Activated naive CD4-positive, alpha-beta T cell treated with anti-CD3 and anti-CD28 coated beads, Interleukin-2, amount 50 U/mL, for 16 hours (primary cell): ENCODE measurements around the gene CNKSR3.
A peak's percentile ranks its signal among the peaks of the same experiment; 100 is the strongest.
"Not testable (repeated sequence)": the region's sequence is repeated elsewhere in the genome, so short reads cannot be mapped to it uniquely, and the experiment has no call there.

Experiments
- DNase-seq: peaks from one replicate; pipeline ENCODE4 v3.0.0-alpha.2; 2020

Gene CNKSR3

GRCh38 chr6:154526996-154527395 is 16.5 kb upstream of the CNKSR3 start:
- DNase-seq, result no peak

DNA sequence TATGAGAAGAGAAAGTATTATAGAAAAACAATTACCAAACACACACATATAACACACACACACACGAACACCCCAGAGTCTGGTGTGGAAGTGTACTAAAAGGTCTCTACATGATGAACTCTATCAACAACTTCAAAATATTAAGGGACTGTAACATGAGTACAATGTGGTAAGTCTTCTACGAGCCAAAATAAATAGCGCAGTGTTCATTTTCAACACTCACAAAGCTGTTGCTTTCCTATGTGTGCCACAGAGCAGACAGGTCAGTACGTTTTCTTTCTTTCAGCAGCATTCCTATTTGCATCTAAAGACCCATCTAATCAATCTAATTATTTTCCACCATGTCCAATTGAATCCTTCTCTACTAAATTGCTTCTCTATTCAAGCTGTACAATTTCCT is 12.1 kb upstream of the CNKSR3 start:
- no peak for DNase-seq

GRCh38 chr6:154521412-154521811 is 10.9 kb upstream of the CNKSR3 start:
- DNase-seq, result no peak

DNA sequence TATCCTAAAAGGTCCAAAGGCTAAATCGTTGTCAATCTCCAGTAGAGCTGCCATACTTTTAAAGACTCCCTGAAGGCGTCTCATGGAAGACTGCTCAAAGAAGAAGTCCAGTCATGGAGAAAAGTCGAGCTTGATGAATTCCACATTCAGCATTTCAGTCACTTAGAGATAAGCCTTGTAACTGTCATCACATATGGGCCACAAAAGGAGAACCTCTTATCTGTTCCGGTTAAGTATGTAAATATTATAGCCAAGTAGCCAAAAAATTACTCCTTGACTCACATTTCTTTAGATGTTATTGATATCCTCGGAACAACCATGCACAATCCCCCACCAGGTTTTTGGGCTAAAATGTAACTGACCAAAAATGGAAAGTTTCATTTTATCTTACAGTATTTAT is 9.8 kb upstream of the CNKSR3 start:
- DNase-seq, result no peak

DNA sequence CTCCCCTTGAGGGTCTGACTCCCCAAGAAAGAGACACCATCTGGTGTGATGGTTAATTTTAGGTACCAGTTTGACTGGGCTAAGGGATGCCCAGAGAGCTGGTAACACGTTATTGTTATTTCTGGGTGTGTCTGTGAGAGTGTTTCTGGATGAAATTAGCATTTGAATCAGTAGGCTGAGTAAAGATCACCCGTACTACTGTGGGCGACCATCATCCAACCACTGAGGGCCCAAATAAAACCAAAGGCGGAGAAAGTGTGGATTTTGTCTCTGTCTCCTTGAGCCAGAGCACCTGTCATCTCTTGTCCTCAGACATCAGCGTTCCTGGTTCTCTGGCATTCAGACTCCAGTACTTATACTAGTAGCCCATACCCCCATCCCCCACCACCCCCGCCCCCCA is 7.9 kb upstream of the CNKSR3 start:
- DNase-seq, result no peak

- DNase-seq, result no peak
These were observed 5.8 kb upstream of the CNKSR3 start for GRCh38 chr6:154516276-154516675.

DNA sequence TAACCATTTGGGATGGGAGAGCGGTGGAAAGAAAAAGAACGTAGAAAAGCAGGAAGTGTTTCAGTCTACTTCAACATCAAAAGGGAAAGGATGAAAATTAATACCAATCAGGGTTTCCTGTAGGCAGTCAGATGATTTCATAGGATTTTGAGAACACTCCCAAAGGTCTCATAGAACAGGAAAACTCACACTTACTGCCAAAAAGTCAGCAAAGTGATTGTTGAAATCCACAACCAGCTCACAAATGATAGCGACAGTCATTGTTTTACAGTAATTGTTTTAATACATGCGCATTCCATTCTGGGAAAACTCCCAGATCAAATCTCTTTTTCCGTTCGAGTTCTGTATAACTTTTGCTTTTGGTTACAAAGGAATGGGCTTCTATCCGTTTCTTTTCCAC is 5.3 kb upstream of the CNKSR3 start:
- DNase-seq, result no peak

DNA sequence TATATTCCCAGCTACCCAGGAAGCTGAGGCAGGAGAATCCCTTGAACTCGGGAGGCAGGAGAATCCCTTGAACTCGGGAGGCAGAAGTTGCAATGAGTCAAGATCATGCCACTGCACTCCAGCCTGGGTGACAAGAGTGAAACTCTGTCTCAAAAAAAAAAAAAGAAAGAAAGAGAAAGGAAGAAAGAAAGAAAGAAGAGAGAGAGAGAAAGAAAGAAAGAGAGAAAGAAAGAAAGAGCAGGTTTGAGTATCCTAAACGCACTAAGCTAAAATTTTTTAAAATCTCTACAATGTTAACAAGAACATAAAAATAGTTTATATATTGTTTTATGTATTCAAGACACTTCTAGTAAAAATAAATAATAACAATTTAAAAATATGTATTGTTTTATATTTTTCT is 4.6 kb upstream of the CNKSR3 start:
- not testable (repeated sequence) for DNase-seq

DNA sequence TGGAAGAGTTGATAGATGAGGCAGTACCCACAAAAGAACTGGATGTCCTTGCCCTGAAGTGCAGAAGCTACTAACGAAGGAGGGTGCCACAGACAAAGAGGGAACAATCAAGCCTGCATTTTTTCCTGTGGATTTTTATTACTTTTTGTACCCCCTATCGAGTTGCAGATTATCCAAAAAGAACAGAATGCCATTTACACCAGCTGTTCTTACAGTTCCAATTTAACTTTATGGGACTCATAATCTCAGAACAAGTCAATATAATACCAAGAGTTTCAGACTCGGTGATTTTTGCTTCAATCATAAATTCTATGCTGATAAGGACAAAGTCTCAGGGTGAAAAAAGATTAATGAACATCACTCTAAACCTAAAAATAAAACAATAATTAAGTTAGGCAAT is 4.0 kb upstream of the CNKSR3 start:
- no peak for DNase-seq

DNA sequence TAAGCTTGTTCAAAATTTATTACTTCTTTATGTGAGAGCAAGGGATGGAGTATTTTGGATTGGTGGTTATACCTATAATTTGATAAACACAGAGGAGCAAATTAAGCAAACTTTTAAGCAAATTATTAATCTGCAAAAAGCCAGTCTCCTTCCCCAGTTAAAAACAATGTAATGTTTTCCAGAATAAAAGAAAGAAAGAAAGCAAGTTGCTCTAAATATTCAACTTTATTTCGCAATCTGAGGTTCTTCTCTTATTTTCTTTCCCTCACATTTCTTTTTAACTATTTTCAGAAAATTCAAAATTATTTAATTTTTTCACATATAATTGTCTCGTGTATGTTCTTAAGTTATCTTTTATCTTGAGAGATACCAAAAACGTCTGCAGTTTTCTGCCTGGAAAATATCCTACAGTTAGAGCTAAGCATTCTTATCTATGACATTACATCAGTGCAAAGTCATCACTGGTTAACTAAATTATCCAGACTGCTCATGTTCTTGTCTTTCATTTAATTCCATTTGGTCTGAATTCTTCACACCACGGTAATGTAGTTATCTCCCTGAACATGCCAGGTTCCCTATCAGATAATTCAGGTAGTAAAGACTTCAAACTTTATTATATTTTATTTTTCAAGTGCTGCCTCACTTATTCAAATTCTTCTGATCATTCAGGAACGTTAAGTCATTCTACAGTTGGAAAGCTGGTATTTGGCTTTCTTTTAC is 3.3 kb upstream of the CNKSR3 start:
- no peak for DNase-seq

GRCh38 chr6:154512201-154512600 is 1.7 kb upstream of the CNKSR3 start:
- DNase-seq, result no peak

GRCh38 chr6:154511791-154512190 is 1.3 kb upstream of the CNKSR3 start:
- no peak for DNase-seq

- peak; percentile 10 for DNase-seq
These were observed 903 bp downstream of the CNKSR3 start for GRCh38 chr6:154509421-154510143.

DNA sequence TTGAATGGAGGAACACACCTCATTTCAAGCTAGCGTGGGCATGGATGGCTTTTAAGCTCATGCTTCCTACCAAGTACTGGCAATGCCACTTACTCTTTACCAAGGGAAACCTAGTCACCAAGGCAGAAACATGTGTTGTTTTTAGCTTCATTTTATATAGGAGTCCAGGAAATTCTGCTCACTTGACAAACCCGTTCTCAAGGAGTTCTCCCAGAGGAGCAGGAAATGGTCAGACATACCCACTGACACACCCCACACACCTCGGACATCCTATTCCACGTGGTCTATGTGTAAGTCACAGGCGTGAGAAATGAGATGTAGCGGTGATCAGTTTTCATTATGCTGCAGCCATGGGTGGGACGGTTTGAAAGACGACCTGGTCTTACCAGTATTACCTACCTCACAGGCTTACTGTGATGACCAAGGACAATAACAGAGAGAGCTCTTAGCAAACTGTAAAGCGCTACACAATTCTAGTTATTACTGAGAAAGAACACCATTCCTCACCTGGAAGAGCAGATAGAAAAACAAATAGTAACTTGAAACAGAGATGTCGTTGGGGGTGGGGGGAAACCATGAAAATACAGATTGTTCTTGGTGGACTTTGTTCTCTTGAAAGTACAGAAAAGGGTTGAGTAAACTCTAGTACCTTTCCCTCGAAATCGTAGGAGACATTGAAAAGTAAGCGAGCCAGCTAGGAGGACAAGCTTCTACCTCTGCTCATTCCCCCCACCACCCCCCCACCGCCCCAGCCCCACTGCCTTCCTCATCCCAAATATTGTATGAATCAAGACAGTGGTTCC is 1.7 kb downstream of the CNKSR3 start:
- DNase-seq, result no peak

DNA sequence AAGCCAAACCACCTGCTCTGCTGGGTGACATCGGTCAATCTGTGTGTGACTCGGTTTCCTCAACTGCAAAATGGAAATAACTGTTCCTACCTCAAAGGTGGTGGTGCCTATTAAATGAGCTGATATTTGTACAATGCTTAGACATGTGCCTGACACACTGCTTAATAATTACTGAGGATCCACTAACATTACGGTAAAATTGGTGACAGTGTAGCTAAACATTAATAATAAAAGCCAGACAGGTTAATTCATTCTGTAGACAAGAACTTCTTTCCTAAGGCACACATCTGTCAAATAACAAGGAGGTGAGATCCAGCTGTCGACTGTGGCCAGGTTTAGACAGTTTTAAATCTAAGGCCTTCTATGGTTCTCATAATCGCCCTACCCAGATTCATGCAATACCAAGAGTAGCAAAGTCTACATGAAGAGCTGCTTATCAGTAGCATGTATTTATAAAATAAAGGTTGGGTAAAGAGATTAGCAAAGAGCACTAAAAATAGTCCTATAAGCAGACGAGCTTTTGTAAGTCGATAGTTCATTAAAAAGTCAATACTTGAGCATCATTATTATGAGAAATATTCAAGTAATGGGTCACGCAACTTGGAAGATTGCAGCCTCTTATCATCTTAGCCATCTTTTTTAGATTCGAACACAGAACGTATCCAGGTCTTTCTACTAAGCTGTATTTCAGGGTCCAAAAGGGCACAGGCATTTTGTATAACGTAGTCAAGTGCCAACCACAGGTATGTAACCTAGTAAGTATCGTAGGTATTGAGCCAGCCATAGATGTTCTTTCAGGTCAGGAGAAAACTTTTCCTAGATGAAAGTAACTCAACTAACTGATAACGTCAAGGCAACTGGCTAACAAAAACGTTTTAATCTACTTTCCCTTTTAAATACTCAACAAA is 3.2 kb downstream of the CNKSR3 start:
- no peak for DNase-seq

- no peak for DNase-seq
These were observed 3.9 kb downstream of the CNKSR3 start for GRCh38 chr6:154506582-154506981.

DNA sequence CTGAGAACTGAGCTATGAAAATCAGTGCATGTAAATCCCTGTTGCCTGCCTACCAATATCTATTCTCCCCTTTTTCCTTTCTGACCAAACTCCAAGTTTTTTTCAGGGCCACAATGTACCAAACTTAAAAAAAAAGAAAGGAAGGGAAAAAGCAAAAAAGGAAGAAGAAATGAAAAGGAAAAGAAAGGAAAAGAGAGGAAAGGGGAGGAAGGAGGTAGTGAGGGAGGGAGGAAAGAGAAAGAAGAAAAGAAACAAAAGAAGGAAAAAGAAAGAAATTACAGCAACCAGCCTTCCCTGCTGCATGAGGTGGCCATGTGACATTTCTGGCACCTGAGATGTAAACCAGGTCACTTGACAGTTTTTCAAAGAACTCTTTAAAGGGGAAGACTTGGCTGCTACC is 4.4 kb downstream of the CNKSR3 start:
- no peak for DNase-seq

GRCh38 chr6:154504865-154505449 is 5.5 kb downstream of the CNKSR3 start:
- DNase-seq, result no peak

DNA sequence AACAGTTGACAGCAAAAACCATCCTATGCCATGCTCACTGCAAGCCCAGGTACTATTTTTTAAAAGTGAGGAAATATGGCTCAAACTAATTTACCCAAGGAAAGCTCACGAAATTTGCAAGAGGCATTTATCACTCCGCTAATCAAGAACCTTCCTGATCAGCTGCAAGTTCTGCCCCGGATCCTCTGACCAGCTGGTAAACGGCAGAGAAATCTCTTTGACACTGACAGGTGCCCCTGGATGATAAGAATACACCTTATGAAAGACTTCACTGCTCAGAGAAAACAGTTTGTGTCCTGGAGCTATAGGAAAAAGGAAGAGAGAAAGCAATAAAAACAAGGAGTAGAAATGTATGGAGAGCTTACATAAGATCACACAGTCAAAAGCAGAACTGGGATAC is 6.4 kb downstream of the CNKSR3 start:
- no peak for DNase-seq

- no peak for DNase-seq
These were observed 6.8 kb downstream of the CNKSR3 start for GRCh38 chr6:154503658-154504057.

GRCh38 chr6:154502553-154502952 is 7.9 kb downstream of the CNKSR3 start:
- DNase-seq, result no peak

DNA sequence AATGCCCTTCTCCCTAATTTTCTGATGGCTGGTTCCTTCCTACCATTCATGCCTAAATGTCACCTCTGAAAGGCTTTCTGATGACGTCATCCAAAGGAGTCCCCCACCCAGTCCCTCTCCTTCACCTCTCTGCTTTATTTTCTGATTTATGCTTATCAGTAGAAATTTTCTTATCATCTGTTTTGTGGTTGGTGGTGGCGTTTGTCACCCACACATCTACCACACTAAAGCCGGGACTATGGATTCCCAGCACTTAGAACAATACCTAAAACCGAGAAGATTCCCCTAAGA is 9.0 kb downstream of the CNKSR3 start:
- no peak for DNase-seq
